ENCODE results near the gene CTBP2.

CTBP2 gene

GRCh38 chr10:125172694-125173093 lies 12.3 kb upstream of the CTBP2 start:
- TF ChIP-seq EZH2phosphoT487 (conservative IDR thresholded peaks at IDR 0.05; ENCODE audit: low read length) (no peak), CTCF (IDR thresholded peaks at IDR 0.05; ENCODE audit: insufficient read depth, low read length, poor library complexity, severe bottlenecking) (no peak)
- Histone ChIP-seq H3K27me3 (ENCODE audit: low read length) (no peaks in the 10 kb centered on the region), H3F3A (ENCODE audit: insufficient read depth) (no peaks in the 10 kb centered on the region), H3K4me2 (ENCODE audit: low read depth, low read length, poor library complexity, severe bottlenecking) (no peak overlapping the region), H3K27ac (ENCODE audit: low read depth, low read length) (no peak overlapping the region), H3K9me3 (ENCODE audit: insufficient read depth, low read length) (no peaks in the 10 kb centered on the region), H3K9me2 (replicated peaks; ENCODE audit: insufficient read depth, low read length) (no peaks in the 10 kb centered on the region), H4K20me1 (ENCODE audit: low read depth, low read length) (no peaks in the 10 kb centered on the region), H3K4me3 (ENCODE audit: insufficient read depth, low read length, poor library complexity, severe bottlenecking) (no peak overlapping the region), H2AFZ (ENCODE audit: low read depth, low read length, severe bottlenecking) (no peak overlapping the region), H3K79me2 (ENCODE audit: insufficient read depth, low read length) (no peaks in the 10 kb centered on the region), H3K36me3 (ENCODE audit: low read length) (no peaks in the 10 kb centered on the region), H3K9ac (ENCODE audit: low read length) (no peak overlapping the region)

- Histone ChIP-seq H3K9ac (ENCODE audit: low read length) (no peak overlapping the region), H3K9me2 (replicated peaks; ENCODE audit: insufficient read depth, low read length) (no peaks in the 10 kb centered on the region), H3F3A (ENCODE audit: insufficient read depth) (no peaks in the 10 kb centered on the region), H2AFZ (ENCODE audit: low read depth, low read length, severe bottlenecking) (no peak overlapping the region), H3K27me3 (ENCODE audit: low read length) (no peaks in the 10 kb centered on the region), H3K4me2 (ENCODE audit: low read depth, low read length, poor library complexity, severe bottlenecking) (no peak overlapping the region), H3K4me3 (ENCODE audit: insufficient read depth, low read length, poor library complexity, severe bottlenecking) (no peak overlapping the region), H3K36me3 (ENCODE audit: low read length) (no peaks in the 10 kb centered on the region), H3K27ac (ENCODE audit: low read depth, low read length) (no peak overlapping the region), H3K79me2 (ENCODE audit: insufficient read depth, low read length) (no peaks in the 10 kb centered on the region), H3K9me3 (ENCODE audit: insufficient read depth, low read length) (no peaks in the 10 kb centered on the region), H4K20me1 (ENCODE audit: low read depth, low read length) (no peaks in the 10 kb centered on the region)
- no peak for TF ChIP-seq CTCF (IDR thresholded peaks at IDR 0.05; ENCODE audit: insufficient read depth, low read length, poor library complexity, severe bottlenecking)
- no peak for TF ChIP-seq EZH2phosphoT487 (conservative IDR thresholded peaks at IDR 0.05; ENCODE audit: low read length)
Observed at GRCh38 chr10:125171402-125172306, 11.3 kb upstream of the CTBP2 start.

- no peaks in the 10 kb centered on the region for H3K27me3 ChIP-seq (ENCODE audit: low read length)
- no peak overlapping the region for H3K9ac ChIP-seq (ENCODE audit: low read length)
- no peaks in the 10 kb centered on the region for H3F3A ChIP-seq (ENCODE audit: insufficient read depth)
- no peaks in the 10 kb centered on the region for H3K36me3 ChIP-seq (ENCODE audit: low read length)
- no peak overlapping the region for H3K27ac ChIP-seq (ENCODE audit: low read depth, low read length)
- no peaks in the 10 kb centered on the region for H4K20me1 ChIP-seq (ENCODE audit: low read depth, low read length)
- TF ChIP-seq EZH2phosphoT487 (conservative IDR thresholded peaks at IDR 0.05; ENCODE audit: low read length), result no peak
- no peak for TF ChIP-seq CTCF (IDR thresholded peaks at IDR 0.05; ENCODE audit: insufficient read depth, low read length, poor library complexity, severe bottlenecking)
- H2AFZ ChIP-seq (ENCODE audit: low read depth, low read length, severe bottlenecking), result no peak overlapping the region
- H3K4me3 ChIP-seq (ENCODE audit: insufficient read depth, low read length, poor library complexity, severe bottlenecking), result no peak overlapping the region
- no peaks in the 10 kb centered on the region for H3K9me2 ChIP-seq (replicated peaks; ENCODE audit: insufficient read depth, low read length)
- no peaks in the 10 kb centered on the region for H3K79me2 ChIP-seq (ENCODE audit: insufficient read depth, low read length)
- no peaks in the 10 kb centered on the region for H3K9me3 ChIP-seq (ENCODE audit: insufficient read depth, low read length)
- no peak overlapping the region for H3K4me2 ChIP-seq (ENCODE audit: low read depth, low read length, poor library complexity, severe bottlenecking)
Observed at GRCh38 chr10:125169915-125170314, 9.6 kb upstream of the CTBP2 start.
